GM10248 (cell line): ENCODE results near the gene KLHL17.

Experiments used
- CTCF ChIA-PET: fragments of 300-600 bp; sonication (Branson Sonifier 250); formaldehyde crosslinking; extraction: SDS; loops from one replicate; lab custom pipeline; 2021; ENCODE audit warnings: antibody characterized with exemption; lab: Yijun Ruan, JAX
- POLR2A ChIA-PET: fragments of 350-650 bp; sonication (Branson Sonifier 250); formaldehyde crosslinking; extraction: SDS; loops from one replicate; lab custom pipeline; 2020; ENCODE audit warnings: antibody characterized with exemption; lab: Yijun Ruan, JAX
- DNase-seq: peaks from one replicate; pipeline ENCODE4 v3.0.0; 2012; ENCODE audit errors: extremely low spot score
- CTCF ChIP-seq: IDR thresholded peaks from 2 replicates; pipeline ENCODE4 v1.5.1; 2012; ENCODE audit warnings: mild to moderate bottlenecking, low read depth; ENCODE audit errors: extremely low read depth, missing control alignments, control extremely low read depth

Gene KLHL17

GRCh38 chr1:921011-921837 is 39.2 kb upstream of the KLHL17 start:
- no peak for TF ChIP-seq CTCF
- CTCF ChIA-PET, result no interaction called here
- POLR2A ChIA-PET, result no interaction called here
- DNase-seq, result no peak

GRCh38 chr1:923131-923990 is 37.0 kb upstream of the KLHL17 start, which contains the start of gene SAMD11:
TSS of gene SAMD11 (plus strand) at chr1:923923. CDS start at chr1:924432, 509 bp downstream.
- DNase-seq, result no peak
- no peak for TF ChIP-seq CTCF
- ChIA-PET CTCF (interaction anchor here (1.3 kb wide), 1 partner anchor 18 kb away, joined by 3 read pairs; no protein-coding TSS in a partner anchor), POLR2A (no interaction called here)

GRCh38 chr1:923991-924655 is 36.3 kb upstream of the KLHL17 start:
- ChIA-PET POLR2A (no interaction called here), CTCF (no interaction called here)
- no peak for DNase-seq
- no peak for TF ChIP-seq CTCF

DNA sequence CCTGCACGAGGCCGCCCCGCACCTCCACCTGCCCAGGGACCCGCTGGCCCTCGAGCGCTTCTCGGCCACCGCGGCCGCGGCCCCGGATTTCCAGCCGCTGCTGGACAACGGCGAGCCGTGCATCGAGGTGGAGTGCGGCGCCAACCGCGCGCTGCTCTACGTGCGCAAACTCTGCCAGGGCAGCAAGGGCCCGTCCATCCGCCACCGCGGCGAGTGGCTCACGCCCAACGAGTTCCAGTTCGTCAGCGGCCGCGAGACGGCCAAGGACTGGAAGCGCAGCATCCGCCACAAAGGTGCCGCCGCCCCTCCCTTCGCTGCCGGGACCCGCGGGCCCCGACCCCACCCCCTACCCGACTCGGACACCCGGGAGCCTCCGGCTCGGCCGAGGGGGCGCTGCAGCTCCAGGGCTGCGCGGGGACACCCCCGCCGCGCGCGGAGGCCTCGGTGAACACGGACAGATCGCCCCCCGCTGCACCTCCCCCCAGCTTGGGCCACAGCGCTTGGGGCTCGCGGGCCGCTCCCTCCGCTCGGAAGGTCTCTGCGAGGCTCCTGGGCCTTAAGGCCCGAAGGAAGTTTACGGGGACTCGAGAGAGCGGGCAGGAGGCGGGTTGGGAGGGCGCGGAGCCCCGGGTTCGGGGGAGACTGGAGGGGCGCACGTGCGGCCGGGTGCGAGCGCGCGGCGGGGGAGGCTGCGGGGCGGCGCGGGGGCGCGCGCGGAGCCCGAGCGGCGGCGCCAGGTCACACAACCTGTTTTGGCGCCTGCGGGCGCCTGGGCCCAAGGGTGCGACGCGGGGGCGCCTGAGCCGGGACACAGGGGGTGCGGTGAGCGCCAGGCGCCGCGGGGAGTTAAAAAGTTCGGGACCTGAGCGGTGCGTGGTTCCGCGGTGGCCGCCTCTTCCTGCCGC is 35.5 kb upstream of the KLHL17 start:
- ChIA-PET CTCF (no interaction called here), POLR2A (no interaction called here)
- TF ChIP-seq CTCF, result no peak
- no peak for DNase-seq

- no peak for TF ChIP-seq CTCF
Measured at GRCh38 chr1:925561-926421, 34.6 kb upstream of the KLHL17 start.

More at GRCh38 chr1:925561-926421, 34.6 kb upstream of the KLHL17 start:
- no peak for DNase-seq
- ChIA-PET POLR2A (no interaction called here), CTCF (no interaction called here)
